ENCODE measurements around the gene MMP25.

Gene MMP25

GRCh38 chr16:3012246-3012645 lies 34.1 kb upstream of the MMP25 start:
- peak overlapping the region; percentile 83 for H2AFZ ChIP-seq
- no peaks in the 10 kb centered on the region for H3K36me3 ChIP-seq (ENCODE audit: control insufficient read depth, insufficient read depth, low read length)
- H3K27me3 ChIP-seq (ENCODE audit: control insufficient read depth, insufficient read depth, low read length), result no peaks in the 10 kb centered on the region
- peak overlapping the region; percentile 98 for H3K27ac ChIP-seq
- TF ChIP-seq CTCF (IDR thresholded peaks at IDR 0.05), result no peak
- H3K9me3 ChIP-seq (ENCODE audit: control insufficient read depth, low read length), result no peaks in the 10 kb centered on the region
- H3K9ac ChIP-seq, result no peak overlapping the region
- peak overlapping the region; percentile 69 for H3K4me2 ChIP-seq (ENCODE audit: low read length)
- H3K79me2 ChIP-seq, result peaks cover 5% of the 10 kb centered on the region
- H3K4me1 ChIP-seq, result peaks cover 43% of the 10 kb centered on the region
- peak overlapping the region; percentile 27 for H3K4me3 ChIP-seq (ENCODE audit: low read depth, low read length)

- Histone ChIP-seq H3K79me2 (peaks cover 5% of the 10 kb centered on the region), H3K4me2 (ENCODE audit: low read length) (peak within 1 kb of the TSS; percentile 69), H2AFZ (peak within 1 kb of the TSS; percentile 83), H3K27me3 (ENCODE audit: control insufficient read depth, insufficient read depth, low read length) (no peaks in the 10 kb centered on the region), H3K27ac (peak within 1 kb of the TSS; percentile 98), H3K4me1 (peaks cover 43% of the 10 kb centered on the region), H3K36me3 (ENCODE audit: control insufficient read depth, insufficient read depth, low read length) (no peaks in the 10 kb centered on the region), H3K4me3 (ENCODE audit: low read depth, low read length) (peak within 1 kb of the TSS; percentile 27), H3K9me3 (ENCODE audit: control insufficient read depth, low read length) (no peaks in the 10 kb centered on the region), H3K9ac (no peak within 1 kb of the TSS)
- peak; percentile 39 for TF ChIP-seq CTCF (IDR thresholded peaks at IDR 0.05)
These were observed 33.4 kb upstream of the MMP25 start, which contains the start of gene CLDN9 for GRCh38 chr16:3012828-3013420. CLDN9 (plus strand) TSS chr16:3012923; CDS start chr16:3013363, 440 bp downstream.

- Histone ChIP-seq H2AFZ (no peak overlapping the region), H3K36me3 (ENCODE audit: control insufficient read depth, insufficient read depth, low read length) (no peaks in the 10 kb centered on the region), H3K79me2 (peaks cover 4% of the 10 kb centered on the region), H3K9ac (no peak overlapping the region), H3K27me3 (ENCODE audit: control insufficient read depth, insufficient read depth, low read length) (no peaks in the 10 kb centered on the region), H3K4me1 (peaks cover 44% of the 10 kb centered on the region), H3K4me3 (ENCODE audit: low read depth, low read length) (no peak overlapping the region), H3K9me3 (ENCODE audit: control insufficient read depth, low read length) (no peaks in the 10 kb centered on the region), H3K27ac (peak overlapping the region; percentile 98), H3K4me2 (ENCODE audit: low read length) (no peak overlapping the region)
- no peak for TF ChIP-seq CTCF (IDR thresholded peaks at IDR 0.05)
These were observed 32.8 kb upstream of the MMP25 start for GRCh38 chr16:3013491-3013951.

- Histone ChIP-seq H3K27me3 (ENCODE audit: control insufficient read depth, insufficient read depth, low read length) (no peaks in the 10 kb centered on the region), H3K4me3 (ENCODE audit: low read depth, low read length) (no peak overlapping the region), H3K4me1 (peaks cover 38% of the 10 kb centered on the region), H3K4me2 (ENCODE audit: low read length) (no peak overlapping the region), H3K9me3 (ENCODE audit: control insufficient read depth, low read length) (no peaks in the 10 kb centered on the region), H3K27ac (no peak overlapping the region), H3K79me2 (peaks cover 3% of the 10 kb centered on the region), H3K36me3 (ENCODE audit: control insufficient read depth, insufficient read depth, low read length) (no peaks in the 10 kb centered on the region), H3K9ac (no peak overlapping the region), H2AFZ (no peak overlapping the region)
- no peak for TF ChIP-seq CTCF (IDR thresholded peaks at IDR 0.05)
These were observed 32.2 kb upstream of the MMP25 start for GRCh38 chr16:3013998-3014690.
